ENCODE measurements around the gene RAPGEF5. TPM values are rescaled to one million over a fixed set of nuclear protein-coding genes. Genes with fewer than 3 reads are reported as not detected.
A peak's percentile ranks its signal among the peaks of the same experiment; 100 is the strongest.

RAPGEF5 gene
- total RNA-seq, 1 donor from 2014 or later: 83.7 TPM

GRCh38 chr7:22189230-22189629 lies 167.7 kb downstream of the RAPGEF5 start:
- DNase-seq: no peak

- no peak for DNase-seq
These were observed 169.1 kb downstream of the RAPGEF5 start for GRCh38 chr7:22187691-22188348.

GRCh38 chr7:22185559-22185958 lies 171.4 kb downstream of the RAPGEF5 start:
- peak; percentile 37 for DNase-seq

- no peak for DNase-seq
These were observed 172.3 kb downstream of the RAPGEF5 start for GRCh38 chr7:22184549-22185199.

GRCh38 chr7:22183522-22184280 lies 173.3 kb downstream of the RAPGEF5 start:
- no peak for DNase-seq

- DNase-seq: no peak
These were observed 174.8 kb downstream of the RAPGEF5 start for GRCh38 chr7:22182149-22182548.

GRCh38 chr7:22181663-22182062 lies 175.3 kb downstream of the RAPGEF5 start:
- no peak for DNase-seq

GRCh38 chr7:22179442-22179879 lies 177.5 kb downstream of the RAPGEF5 start:
- DNase-seq: no peak

GRCh38 chr7:22178735-22179134 lies 178.2 kb downstream of the RAPGEF5 start:
- DNase-seq: no peak

- no peak for DNase-seq
These were observed 180.1 kb downstream of the RAPGEF5 start for GRCh38 chr7:22176791-22177412.

GRCh38 chr7:22174574-22174953 lies 182.4 kb downstream of the RAPGEF5 start:
- DNase-seq: no peak

GRCh38 chr7:22173685-22174573 lies 183.0 kb downstream of the RAPGEF5 start:
- peak; percentile 25 for DNase-seq

GRCh38 chr7:22168129-22168634 lies 188.8 kb downstream of the RAPGEF5 start:
- DNase-seq: no peak

- no peak for DNase-seq
These were observed 189.5 kb downstream of the RAPGEF5 start for GRCh38 chr7:22167482-22167881.

- no peak for DNase-seq
These were observed 190.0 kb downstream of the RAPGEF5 start for GRCh38 chr7:22166928-22167327.

GRCh38 chr7:22159341-22159740 lies 197.6 kb downstream of the RAPGEF5 start:
- DNase-seq: no peak

- DNase-seq: no peak
These were observed 199.4 kb downstream of the RAPGEF5 start for GRCh38 chr7:22157552-22157951.

- DNase-seq: no peak
These were observed 200.7 kb downstream of the RAPGEF5 start for GRCh38 chr7:22156205-22156604.

- DNase-seq: no peak
These were observed 202.8 kb downstream of the RAPGEF5 start for GRCh38 chr7:22154143-22154529.

- DNase-seq: no peak
These were observed 203.4 kb downstream of the RAPGEF5 start for GRCh38 chr7:22153432-22154142.

GRCh38 chr7:22152690-22153089 lies 204.3 kb downstream of the RAPGEF5 start:
- no peak for DNase-seq

Measured in tongue (tissue), 2 donors.